ENCODE measurements around the gene DYSF.

GRCh38 chr2:71689968-71690834 is 236.8 kb downstream of the DYSF start:
- TF ChIP-seq POLR2AphosphoS5 (IDR thresholded peaks at IDR 0.05; ENCODE audit: low read depth, low read length) (no peak), FOXP2 (optimal IDR thresholded peaks at IDR 0.05; ENCODE audit: borderline replicate concordance, extremely low read depth, extremely low read length, insufficient read depth) (no peak), REST (IDR thresholded peaks at IDR 0.05; ENCODE audit: insufficient read depth in 1 of 2, low read depth in 2 of 2, low read length in 2 of 2) (no peak)

Data from PFSK-1 (cell line).